Smooth muscle cell (in vitro differentiated cells): ENCODE data around the gene SLC9A2. TPM values are rescaled to one million over a fixed set of nuclear protein-coding genes. Genes with fewer than 3 reads are reported as not detected.

Experiments used
- polyA plus RNA-seq: library from polyadenylated mRNA; unstranded; fragments of >200 nt; fragmentation: Nextera tagmentation; extraction: Ambion mirVana; gene quantifications from 2 replicates; pipeline ENCODE4 v1.2.1, GENCODE V29; 2016
- total RNA-seq: library from RNA; depleted of rRNA; stranded (reverse); fragments of >200 nt; gene quantifications from 2 replicates; pipeline ENCODE4 v1.2.3, GENCODE V29; 2014

The SLC9A2 gene
- total and polyA plus RNA-seq, 2 experiments from 2014 or later: not detected

Other genes starting within 250 kb of the SLC9A2 start
- 0.36 TPM in 1 of 2 replicates, not detected in the other for gene IL18RAP, start 196.4 kb upstream of the SLC9A2 start, total RNA-seq
- not detected in 2 replicates for gene IL18RAP, start 196.4 kb upstream of the SLC9A2 start, polyA plus RNA-seq
- not detected in 2 replicates for gene SLC9A4, start 146.3 kb upstream of the SLC9A2 start, total RNA-seq
- 0.28 TPM in 1 of 2 replicates, not detected in the other for gene SLC9A4, start 146.3 kb upstream of the SLC9A2 start, polyA plus RNA-seq
- gene TMEM182, start 142.5 kb downstream of the SLC9A2 start, total RNA-seq: 12.3 and 13.3 TPM in 2 replicates
- gene TMEM182, start 142.5 kb downstream of the SLC9A2 start, polyA plus RNA-seq: 4.0 and 4.4 TPM in 2 replicates